ENCODE measurements around the gene PARK7. TPM values are rescaled to one million over a fixed set of nuclear protein-coding genes. Genes with fewer than 3 reads are reported as not detected.

PARK7 gene
- total RNA-seq, 3 donors from 2014 or later (not counting 1 experiment from before 2014, with no cell fraction given), result 120 to 127 (median 127) TPM

DNA sequence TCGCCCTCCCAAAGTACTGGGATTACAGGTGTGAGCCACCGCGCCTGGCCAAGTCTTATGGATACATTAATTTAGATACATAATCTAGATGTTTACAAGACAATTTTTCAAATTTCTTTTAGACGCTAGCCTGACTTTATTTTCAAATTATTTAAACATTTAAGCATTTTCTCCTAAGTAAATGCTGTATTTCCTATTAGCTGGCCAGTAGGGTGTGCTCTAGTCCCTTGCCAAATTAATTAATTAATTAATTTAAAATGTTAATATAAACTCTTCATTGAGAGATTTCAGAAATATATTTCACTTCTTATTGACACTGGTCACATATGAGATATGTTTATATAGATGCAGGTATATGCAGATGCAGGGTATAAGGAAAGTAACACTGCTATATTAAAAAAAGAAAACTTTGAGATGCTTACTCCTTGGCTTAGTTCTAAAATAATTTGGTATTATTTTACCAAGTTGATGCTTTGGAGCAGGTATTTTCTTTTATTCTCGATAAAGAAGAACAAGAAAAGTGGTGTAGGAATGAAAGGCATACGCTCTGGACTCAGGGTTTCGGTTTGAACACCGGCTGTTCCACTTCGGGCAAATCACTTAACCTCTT lies 69.8 kb downstream of the PARK7 start:
- DNase-seq (peak in 1 of 2 donors; percentile 69), ATAC-seq (no peak)
- Histone ChIP-seq H3K27ac (ENCODE audit: low read length) (no peak overlapping the region), H3K27me3 (ENCODE audit: control insufficient read depth, insufficient read depth, low read length) (peaks cover 4% of the 10 kb centered on the region), H3K4me1 (ENCODE audit: control insufficient read depth, insufficient read depth, low read length) (peaks cover 6% of the 10 kb centered on the region), H3K4me3 (ENCODE audit: low read length) (no peak overlapping the region), H3K9me3 (ENCODE audit: control insufficient read depth, insufficient read depth, low read length) (no peaks in the 10 kb centered on the region), H3K36me3 (ENCODE audit: control insufficient read depth, insufficient read depth, low read length) (no peaks in the 10 kb centered on the region)
- no peak overlapping the region for H3K4me3 Mint-ChIP-seq
- TF ChIP-seq, protein P1, sequence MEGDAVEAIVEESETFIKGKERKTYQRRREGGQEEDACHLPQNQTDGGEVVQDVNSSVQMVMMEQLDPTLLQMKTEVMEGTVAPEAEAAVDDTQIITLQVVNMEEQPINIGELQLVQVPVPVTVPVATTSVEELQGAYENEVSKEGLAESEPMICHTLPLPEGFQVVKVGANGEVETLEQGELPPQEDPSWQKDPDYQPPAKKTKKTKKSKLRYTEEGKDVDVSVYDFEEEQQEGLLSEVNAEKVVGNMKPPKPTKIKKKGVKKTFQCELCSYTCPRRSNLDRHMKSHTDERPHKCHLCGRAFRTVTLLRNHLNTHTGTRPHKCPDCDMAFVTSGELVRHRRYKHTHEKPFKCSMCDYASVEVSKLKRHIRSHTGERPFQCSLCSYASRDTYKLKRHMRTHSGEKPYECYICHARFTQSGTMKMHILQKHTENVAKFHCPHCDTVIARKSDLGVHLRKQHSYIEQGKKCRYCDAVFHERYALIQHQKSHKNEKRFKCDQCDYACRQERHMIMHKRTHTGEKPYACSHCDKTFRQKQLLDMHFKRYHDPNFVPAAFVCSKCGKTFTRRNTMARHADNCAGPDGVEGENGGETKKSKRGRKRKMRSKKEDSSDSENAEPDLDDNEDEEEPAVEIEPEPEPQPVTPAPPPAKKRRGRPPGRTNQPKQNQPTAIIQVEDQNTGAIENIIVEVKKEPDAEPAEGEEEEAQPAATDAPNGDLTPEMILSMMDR (IDR thresholded peaks at IDR 0.05), result peak; percentile 79
- H3K27me3 Mint-ChIP-seq (ENCODE audit: low read depth in 2 of 2), result peaks cover 4 to 5% of the 10 kb centered on the region in 2 donors
- WGBS (ENCODE audit: insufficient coverage), result 97% methylated on average over 6 of the region's 9 CpGs
- no peaks in the 10 kb centered on the region for H3K9me3 Mint-ChIP-seq
- no peaks in the 10 kb centered on the region for H3K36me3 Mint-ChIP-seq
- H3K4me1 Mint-ChIP-seq, result peaks cover 5 to 14% of the 10 kb centered on the region in 2 donors
- H3K27ac Mint-ChIP-seq, result no peak overlapping the region
- intact Hi-C loops (cut with micrococcal nuclease), result loop anchor here (1.0 to 5.0 kb wide), 3 partner anchors 206 to 318 kb away; no protein-coding TSS in a partner anchor

DNA sequence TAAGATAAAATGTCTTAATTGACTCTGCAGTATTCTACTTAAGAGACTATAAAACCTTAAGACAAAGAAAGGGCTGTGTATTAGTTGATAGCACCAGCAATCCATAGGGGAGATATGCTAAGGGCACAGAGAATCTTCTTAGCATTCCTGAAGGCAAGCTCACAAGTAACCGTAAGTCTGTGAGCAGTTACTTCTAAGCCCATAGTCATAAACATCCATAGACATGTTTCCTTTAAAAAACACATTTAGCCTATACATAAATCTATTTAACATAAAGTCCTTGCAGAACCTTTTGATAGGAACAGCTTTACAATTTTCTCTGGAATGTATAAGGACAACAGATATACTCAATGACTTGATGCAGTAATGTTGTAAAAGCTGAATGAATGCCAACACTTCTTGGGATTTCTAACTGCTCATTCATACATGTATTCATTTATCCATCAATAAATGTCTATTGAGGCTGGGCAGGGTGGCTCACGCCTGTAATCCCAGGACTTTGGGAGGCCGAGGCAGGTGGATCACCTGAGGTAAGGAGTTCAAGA lies 70.9 kb downstream of the PARK7 start:
- H3K9me3 Mint-ChIP-seq, result no peaks in the 10 kb centered on the region
- peaks cover 4 to 5% of the 10 kb centered on the region in 2 donors for H3K27me3 Mint-ChIP-seq (ENCODE audit: low read depth in 2 of 2)
- Histone ChIP-seq H3K4me3 (ENCODE audit: low read length) (no peak overlapping the region), H3K36me3 (ENCODE audit: control insufficient read depth, insufficient read depth, low read length) (no peaks in the 10 kb centered on the region), H3K9me3 (ENCODE audit: control insufficient read depth, insufficient read depth, low read length) (no peaks in the 10 kb centered on the region), H3K27ac (ENCODE audit: low read length) (no peak overlapping the region), H3K4me1 (ENCODE audit: control insufficient read depth, insufficient read depth, low read length) (no peaks in the 10 kb centered on the region), H3K27me3 (ENCODE audit: control insufficient read depth, insufficient read depth, low read length) (no peaks in the 10 kb centered on the region)
- TF ChIP-seq, protein P1 (IDR thresholded peaks at IDR 0.05), result no peak
- no peaks in the 10 kb centered on the region for H3K36me3 Mint-ChIP-seq
- H3K27ac Mint-ChIP-seq, result no peak overlapping the region
- ATAC-seq (no peak), DNase-seq (no peak)
- no peak overlapping the region for H3K4me3 Mint-ChIP-seq
- peaks cover 0 to 5% of the 10 kb centered on the region in 2 donors for H3K4me1 Mint-ChIP-seq
- WGBS (ENCODE audit: insufficient coverage), result 91% methylated on average over 3 of the region's 3 CpGs
- intact Hi-C loops (cut with micrococcal nuclease), result loop anchor here (5.0 kb wide), 1 partner anchor 205 kb away; no protein-coding TSS in a partner anchor

DNA sequence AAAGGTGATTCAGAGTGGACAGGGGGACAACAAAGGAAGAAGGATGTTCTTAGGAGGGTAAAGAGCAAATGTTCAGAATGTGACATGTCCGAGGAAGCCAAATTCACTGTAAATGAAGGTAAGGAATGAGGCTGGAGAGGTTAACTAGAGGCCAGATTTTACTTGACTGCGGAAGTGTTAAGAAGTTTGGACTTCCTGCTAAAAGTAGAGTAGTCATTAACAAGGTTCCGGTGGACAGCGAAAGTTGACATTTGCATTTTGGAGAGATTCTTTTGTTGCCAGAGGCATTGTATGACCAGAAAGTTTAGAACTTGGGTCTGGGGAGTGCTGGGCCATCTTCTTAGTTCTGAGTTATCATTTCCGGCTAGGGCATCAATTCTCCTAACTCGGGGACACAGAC lies 71.8 kb downstream of the PARK7 start:
- 82% methylated on average over 5 of the region's 6 CpGs for WGBS (ENCODE audit: insufficient coverage)
- peak overlapping the region in 1 of 2 donors; percentile 27 for H3K27ac Mint-ChIP-seq
- H3K36me3 Mint-ChIP-seq, result no peaks in the 10 kb centered on the region
- Histone ChIP-seq H3K27ac (ENCODE audit: low read length) (no peak overlapping the region), H3K9me3 (ENCODE audit: control insufficient read depth, insufficient read depth, low read length) (no peaks in the 10 kb centered on the region), H3K4me1 (ENCODE audit: control insufficient read depth, insufficient read depth, low read length) (no peaks in the 10 kb centered on the region), H3K4me3 (ENCODE audit: low read length) (no peak overlapping the region), H3K27me3 (ENCODE audit: control insufficient read depth, insufficient read depth, low read length) (no peaks in the 10 kb centered on the region), H3K36me3 (ENCODE audit: control insufficient read depth, insufficient read depth, low read length) (no peaks in the 10 kb centered on the region)
- no peak overlapping the region for H3K4me3 Mint-ChIP-seq
- H3K27me3 Mint-ChIP-seq (ENCODE audit: low read depth in 2 of 2), result peaks cover 4 to 5% of the 10 kb centered on the region in 2 donors
- H3K9me3 Mint-ChIP-seq, result no peaks in the 10 kb centered on the region
- ATAC-seq, result no peak
- intact Hi-C loops (cut with micrococcal nuclease), result loop anchor here (5.0 kb wide), 1 partner anchor 204 kb away; no protein-coding TSS in a partner anchor
- TF ChIP-seq, protein P1 (IDR thresholded peaks at IDR 0.05), result no peak
- H3K4me1 Mint-ChIP-seq, result peaks cover 0 to 5% of the 10 kb centered on the region in 2 donors
- DNase-seq, result no peak

Other genes with a start within 250 kb of the PARK7 start
- gene VAMP3, start 190.4 kb upstream of the PARK7 start, total RNA-seq, result 100 to 1,000 TPM in 1 of 3 donors, 10 to 100 TPM in 2; 86.9 to 110 (median 92.2) TPM
- 10 to 100 TPM in 2 of 3 donors, 1 to 10 TPM in 1; 9.1 to 20.8 (median 19.2) TPM for gene PER3, start 177.4 kb upstream of the PARK7 start, total RNA-seq
- gene UTS2, start 108.6 kb upstream of the PARK7 start, total RNA-seq, result 1 to 10 TPM; 3.9 to 7.7 (median 7.5) TPM
- gene TNFRSF9, start 20.9 kb upstream of the PARK7 start, total RNA-seq, result 1 to 10 TPM; 2.6 to 6.4 (median 4.2) TPM
- gene ERRFI1, start 64.6 kb downstream of the PARK7 start, total RNA-seq, result 1 to 10 TPM; 2.9 to 4.9 (median 4.0) TPM